Occipital lobe (tissue), 2 donors: ENCODE results near the gene TCF4. TPM values are rescaled to one million over a fixed set of nuclear protein-coding genes. Genes with fewer than 3 reads are reported as not detected.

Source experiments
- DNase-seq: peaks from one replicate; lab custom pipeline; 2025; lab: John Stamatoyannopoulos, UW
- total RNA-seq: library from RNA; depleted of rRNA; stranded (reverse); fragments of >200 nt; gene quantifications from one replicate; pipeline ENCODE4 v1.2.3, GENCODE V29; 2014

Gene TCF4
- total RNA-seq, 1 donor from 2014 or later, result 1,429 TPM

DNA sequence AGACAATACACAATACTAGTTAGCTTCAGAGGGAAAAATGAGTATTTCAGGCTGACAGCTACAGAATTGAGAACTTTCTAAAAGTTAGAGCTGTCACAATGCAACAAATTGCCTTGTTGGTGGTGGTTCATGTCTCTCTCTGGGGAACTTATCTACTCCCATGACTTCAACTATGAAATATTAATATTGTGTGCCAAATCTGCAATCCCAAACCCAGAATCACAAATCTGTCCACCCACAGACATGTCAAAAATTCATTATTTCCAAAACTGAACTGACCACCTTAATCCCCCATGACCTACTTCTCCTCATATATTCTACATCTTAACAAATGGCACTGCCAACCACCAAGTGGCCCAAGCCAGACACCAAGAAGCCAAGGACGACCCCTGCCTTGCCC lies 143.5 kb downstream of the TCF4 start:
- DNase-seq, result no peak

DNA sequence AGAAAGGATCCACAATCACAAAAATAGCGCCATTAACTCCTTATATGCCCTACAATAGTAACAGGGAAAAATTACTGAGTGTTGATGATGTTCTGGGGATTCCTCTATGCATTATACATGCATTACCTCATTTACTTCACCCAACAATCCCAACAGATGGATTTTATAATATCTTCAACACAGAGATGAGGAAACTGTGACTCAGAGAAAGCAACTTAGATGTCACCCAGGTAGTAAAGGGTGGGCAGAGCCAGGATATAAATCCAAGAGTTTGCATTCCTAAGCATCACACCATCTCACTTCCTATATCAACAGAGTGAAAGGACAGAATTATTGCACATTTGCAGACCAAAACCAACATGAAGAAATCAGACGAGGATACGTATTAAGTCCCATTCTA lies 144.2 kb downstream of the TCF4 start:
- DNase-seq, result no peak

DNA sequence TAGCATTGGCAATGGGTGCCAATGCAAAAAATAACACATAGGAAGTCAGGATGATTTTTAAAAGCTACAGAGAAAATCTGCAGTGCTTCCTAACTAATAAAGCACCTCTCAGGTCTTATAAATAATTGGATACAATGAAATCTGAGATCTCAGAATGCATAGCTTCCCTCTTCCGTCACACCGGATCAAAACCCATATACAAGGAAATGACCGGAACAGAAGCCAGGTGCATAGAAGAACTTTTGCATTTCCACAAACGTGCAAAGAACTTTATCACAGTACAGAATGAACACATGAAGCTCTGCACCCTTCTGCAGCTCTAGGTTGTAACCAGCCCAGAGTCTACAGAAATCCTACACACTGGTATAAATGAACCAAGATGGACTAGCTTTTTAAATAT lies 145.4 kb downstream of the TCF4 start:
- DNase-seq, result no peak

DNA sequence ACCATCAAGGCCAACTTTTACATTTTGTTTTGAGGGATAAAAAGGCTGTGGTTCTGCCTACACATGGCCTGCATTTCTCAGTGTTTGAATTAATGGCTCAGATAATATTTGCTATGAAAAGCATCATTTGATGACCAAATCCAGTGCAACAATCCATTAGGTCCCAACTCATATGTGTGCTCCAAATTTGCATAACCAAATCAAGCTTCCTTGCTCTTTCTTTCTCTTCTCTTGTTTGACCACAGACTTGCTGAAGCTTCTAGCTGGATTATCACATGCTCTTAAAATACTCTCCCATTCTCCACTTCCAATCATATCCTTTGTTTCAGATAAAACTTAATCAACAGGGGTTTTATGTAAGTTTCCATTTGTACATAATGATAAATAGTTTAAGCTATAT lies 147.0 kb downstream of the TCF4 start:
- no peak for DNase-seq

DNA sequence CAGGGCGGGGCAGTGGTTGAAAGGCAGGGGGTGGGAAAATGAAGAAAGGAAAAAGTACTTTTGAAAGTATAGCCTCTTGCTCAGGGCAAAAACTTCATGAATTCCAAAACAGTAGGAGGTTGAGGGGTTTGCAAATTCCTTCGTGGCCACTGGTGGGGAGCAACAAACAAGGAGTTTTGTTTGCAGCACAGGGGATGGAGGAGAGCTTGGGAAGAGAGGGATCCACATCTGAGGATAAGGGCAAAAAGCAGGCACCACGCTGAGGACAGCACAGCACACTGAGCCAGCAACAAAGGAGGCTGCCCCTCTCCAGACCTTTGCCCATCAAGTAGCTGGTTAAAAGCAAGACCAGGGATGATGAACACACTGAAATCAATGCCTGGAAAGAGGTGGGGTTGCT lies 148.9 kb downstream of the TCF4 start:
- DNase-seq, result no peak

DNA sequence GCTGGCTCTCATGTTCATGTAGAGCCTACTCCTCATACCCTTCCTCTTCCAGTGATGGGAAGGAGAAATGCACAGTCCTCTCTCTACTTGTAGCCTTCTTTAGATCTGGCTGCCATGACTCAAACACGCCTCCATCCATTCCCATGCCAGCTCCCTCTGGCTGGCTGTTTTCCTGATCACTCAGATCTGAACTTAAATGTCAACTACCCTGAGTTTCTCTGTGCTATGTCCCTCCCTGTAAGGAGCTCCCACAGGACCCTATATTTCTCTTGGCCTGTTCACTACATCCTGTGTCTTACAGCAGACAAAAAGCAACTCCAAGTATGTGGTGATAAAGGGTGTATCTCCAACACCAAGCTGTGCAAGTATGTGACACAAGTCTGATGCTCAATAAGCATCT lies 152.4 kb downstream of the TCF4 start:
- DNase-seq, result no peak

DNA sequence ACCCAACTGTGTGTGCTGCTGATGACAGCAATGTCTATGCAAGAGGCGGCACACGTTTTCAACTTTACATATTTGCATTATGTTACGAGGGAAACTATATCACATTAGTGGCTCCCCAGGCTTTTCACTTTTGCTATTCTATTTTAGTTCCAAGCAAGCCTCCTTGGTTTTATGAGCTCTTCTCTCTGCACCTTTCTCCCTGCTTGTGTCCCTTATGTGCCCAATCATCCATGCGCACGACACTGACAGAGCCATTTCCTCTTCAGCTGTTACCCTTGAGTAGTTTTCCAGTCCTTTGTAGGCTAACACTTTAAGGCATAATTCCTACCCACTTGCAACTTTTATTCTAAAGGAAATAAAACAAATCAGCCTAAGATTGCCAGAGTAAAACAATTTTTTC lies 154.3 kb downstream of the TCF4 start:
- DNase-seq, result no peak

DNA sequence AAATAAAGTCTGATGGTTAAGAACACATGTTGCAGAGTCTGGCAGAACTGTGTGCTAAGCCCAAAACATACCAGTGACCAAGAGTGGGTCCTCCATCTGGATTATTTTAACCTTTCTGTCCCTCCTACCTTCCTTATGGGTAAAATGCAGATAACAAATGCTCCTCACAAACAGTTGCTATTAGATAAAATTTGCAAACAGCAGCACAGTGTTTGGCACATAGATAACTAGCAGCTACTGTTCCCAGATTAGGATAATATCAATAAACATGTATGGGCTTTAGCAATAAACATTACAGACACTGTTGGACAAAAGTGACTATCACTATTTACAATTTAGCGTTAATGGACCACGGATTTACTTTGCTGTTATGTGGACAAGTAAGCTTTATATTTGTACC lies 154.9 kb downstream of the TCF4 start:
- no peak for DNase-seq

DNA sequence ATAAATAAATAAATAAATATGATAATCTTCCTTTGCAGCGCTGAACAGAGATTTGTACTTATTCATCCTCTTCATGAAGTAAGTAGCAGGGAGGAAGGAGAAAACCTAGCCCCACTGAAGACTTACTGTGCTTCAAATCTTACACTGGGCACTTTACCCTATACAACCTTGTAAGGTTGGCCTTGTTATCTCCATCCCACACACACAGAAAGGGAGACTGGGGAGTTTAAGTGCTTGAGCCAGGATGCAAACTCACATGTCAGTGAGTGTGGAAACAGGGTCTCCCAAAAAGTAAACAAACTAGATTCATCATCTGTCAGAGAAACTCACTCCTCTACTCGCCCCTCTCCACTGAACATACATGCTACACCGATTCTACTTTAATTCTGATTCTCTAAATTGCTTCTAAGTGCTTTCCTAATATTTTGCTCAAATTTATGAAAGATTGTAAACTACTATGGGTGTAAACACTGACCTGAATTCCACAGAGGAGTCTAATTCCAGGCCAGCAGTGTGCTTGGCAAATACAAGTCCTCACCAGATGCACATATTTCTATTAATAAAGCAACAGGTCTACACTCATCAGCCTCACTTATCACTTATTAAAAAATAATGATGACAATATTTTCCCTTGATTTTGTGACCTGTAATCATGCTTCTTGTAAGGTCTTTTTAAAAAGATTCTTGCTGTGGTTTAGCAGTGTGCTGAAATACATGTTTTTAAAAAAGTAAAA lies 155.5 kb downstream of the TCF4 start:
- no peak for DNase-seq

DNA sequence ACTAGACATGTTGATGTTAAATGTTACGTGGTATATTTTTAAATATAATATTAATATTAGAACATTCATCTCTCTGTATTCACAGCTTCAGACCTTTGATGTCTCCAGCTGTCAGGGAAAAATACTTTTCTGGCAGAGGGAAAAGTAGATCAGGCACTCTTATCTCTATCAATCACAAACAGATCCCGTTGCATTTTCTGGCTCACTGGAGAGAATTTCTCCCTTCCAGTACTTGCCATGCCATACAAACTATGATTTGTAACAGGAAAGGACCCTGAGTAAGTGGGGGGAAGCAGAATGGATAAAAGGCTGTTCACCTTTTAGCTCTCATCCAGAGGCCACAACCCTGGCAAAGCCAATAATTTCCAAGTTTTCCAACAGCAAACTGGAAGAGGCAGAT lies 158.0 kb downstream of the TCF4 start:
- DNase-seq, result no peak

DNA sequence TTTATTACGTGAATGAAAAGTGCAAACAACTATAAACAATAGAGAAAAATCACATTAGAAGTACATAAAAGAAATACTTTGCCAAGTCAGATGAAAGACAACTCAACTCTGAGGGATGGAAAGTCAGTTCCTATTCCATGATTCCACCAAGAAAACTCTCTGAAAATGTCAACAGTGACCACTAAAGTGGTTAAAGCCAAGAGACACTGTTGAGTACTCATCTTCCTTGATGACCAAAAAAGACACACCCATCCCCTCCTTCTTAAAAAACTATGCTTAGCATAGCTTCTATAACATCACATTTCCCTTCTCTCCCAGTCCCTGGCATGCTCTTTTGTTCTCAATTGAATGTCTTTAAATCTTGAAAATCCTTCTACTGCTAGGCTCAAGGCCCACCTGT lies 160.0 kb downstream of the TCF4 start:
- no peak for DNase-seq

DNA sequence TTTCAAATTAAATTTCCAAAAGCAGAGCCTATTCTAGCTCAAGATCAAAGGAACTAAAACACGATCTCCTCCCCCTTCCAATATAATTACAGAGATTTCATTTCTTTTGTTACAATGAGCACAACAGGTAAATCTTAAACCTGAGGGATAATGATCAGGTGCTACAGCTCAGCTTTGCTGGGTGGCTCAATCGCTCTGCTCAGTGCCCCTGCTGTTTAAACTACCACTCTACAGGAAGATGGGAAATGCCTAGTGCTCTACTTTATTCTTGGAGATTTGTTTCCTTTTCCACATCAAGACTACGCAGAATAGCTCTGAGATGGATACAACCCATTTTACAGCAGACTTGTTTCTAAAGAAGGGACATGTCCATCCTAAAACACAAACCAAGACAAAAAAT lies 162.3 kb downstream of the TCF4 start:
- no peak for DNase-seq

DNA sequence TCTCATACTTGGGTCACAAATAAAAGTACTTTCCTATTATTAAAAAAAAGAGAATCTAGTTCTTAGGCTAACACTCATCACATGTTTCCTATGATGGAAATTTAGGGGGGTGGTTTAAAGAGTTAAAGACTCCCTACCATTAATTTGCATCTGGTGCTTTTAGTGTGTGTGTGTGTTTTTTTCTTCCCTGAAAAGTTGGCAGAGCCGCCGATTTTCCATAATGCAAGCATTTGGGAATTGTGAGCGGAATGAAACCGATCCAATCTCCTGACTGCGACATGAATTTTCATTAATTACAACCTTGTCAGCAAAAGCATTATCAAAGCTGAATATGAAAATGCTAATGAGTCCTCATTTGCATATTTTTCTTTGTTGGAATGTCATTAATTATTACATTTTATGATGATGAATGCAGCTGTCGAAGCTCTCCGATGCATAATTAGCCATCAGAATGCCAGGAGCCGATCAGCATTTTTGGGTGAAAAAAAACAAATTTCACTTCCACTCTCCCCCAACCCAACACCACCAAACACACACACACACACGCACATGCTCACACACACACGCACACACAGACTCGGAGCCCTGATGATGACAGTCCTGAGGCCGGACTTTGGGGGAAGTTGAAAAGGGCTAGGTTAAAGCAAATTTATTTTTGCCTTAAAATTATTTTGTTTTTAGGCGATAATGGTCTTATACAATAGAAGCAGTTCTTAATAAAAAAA lies 165.4 kb downstream of the TCF4 start:
- no peak for DNase-seq

DNA sequence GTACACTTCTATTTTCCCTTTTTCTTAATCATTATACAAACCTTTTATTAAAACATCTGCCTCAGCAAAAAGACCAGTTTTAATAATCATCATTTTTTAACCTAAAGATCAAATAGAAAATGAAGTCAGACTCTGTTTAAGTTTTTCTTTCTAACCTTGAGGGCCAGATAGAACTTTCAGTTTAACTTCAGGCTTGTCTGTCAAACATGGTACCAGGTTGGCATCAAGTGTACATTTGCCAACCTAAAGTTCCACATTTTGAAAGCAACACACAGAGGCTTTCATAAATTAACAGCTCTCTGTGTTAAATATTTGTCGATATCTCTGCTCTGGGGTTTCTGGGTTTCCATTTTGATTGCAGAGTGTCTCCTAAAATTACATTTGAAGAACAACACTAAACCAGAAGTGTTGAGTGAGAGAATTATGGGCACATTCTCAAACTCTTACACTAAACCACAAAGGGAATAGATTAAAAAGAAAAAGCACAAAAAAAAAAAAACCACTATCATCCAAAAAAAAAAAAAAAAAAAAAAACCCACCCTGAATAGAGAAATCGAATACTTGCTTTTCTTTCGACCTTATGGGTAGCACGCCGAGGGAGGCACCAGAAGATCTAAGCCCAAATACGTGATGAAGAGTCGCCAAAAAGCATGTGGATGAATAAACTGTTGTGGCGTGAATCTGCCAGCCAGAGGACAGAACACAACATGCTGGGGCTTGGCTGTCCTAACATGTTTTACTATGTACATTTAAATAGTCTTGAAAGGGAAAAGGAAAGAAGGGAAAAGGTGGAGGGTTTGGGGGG lies 166.2 kb downstream of the TCF4 start:
- DNase-seq, result no peak

DNA sequence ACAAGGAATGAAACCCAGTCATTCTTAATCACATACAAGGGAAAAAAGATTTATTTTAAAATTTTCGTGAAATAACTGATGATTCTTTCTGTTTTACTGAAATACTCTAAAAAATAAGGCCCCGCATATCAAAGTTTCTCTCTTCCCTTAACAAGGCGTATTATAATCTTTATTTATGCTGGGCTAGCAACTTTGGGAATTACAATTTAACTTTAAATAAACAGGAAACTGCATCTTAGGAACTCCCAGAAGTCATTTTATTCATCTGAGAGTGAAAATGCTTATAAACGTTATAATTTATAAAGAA lies 166.7 kb downstream of the TCF4 start:
- no peak for DNase-seq

DNA sequence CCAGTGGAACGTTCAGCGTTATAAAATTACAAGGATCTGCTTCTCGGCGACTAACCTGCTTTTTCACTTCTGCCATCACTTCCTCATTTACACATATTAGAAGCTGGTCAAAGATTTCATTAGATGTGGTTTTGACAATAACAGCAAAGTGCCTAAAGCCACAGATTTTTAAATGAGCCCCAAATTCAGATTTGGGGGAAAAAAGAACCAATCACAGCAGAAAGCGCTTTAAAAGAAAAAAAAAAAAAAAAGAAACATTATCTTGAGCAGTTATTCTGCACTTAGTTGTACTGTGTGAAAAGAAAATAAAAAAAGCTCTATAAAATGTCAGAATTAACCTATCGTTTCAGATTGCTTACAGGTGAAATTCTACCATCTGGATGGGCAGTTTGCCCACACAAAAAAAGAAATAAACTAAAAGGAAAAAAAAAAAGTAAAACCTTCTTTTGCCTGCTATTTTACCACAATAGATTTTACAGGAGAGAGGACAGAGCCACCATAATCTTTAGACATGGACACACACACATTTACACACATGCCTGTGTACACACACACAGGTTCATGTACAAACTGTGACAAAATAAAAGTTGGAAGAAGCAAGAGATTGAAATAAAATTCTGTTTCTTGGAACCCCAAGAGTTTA lies 167.2 kb downstream of the TCF4 start:
- no peak for DNase-seq

DNA sequence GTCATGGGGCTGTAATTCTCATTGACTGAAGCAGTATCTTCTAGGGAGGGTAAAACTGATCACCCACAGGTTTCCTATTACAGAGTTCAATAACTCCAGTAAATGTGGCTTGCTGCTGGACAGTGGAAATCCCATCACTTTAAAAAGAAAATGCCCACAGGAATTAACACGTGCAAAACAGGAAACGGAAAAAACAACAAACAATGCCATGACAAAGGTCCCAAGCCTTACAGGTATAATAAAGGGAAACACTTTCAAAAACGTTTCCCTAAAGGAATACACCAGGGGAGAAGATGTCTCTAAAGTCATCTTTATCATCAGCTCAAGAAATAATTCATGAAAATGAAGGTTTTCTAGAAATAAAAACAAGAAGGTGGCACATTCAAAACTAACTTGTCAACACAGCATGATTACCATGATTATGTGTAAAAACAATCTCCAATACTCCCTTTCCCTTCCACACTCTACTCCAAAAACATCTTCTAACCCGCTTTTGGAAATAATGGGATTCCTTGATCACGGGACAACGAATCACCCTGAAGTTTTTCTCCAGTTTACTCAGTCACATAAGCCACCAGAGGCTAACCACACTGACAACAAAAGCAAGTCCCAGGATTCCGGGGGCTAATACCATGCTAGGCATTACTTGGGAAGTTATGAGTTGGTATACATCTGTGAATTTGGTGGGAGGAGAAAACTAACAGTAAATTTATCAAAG lies 167.9 kb downstream of the TCF4 start:
- DNase-seq, result no peak

DNA sequence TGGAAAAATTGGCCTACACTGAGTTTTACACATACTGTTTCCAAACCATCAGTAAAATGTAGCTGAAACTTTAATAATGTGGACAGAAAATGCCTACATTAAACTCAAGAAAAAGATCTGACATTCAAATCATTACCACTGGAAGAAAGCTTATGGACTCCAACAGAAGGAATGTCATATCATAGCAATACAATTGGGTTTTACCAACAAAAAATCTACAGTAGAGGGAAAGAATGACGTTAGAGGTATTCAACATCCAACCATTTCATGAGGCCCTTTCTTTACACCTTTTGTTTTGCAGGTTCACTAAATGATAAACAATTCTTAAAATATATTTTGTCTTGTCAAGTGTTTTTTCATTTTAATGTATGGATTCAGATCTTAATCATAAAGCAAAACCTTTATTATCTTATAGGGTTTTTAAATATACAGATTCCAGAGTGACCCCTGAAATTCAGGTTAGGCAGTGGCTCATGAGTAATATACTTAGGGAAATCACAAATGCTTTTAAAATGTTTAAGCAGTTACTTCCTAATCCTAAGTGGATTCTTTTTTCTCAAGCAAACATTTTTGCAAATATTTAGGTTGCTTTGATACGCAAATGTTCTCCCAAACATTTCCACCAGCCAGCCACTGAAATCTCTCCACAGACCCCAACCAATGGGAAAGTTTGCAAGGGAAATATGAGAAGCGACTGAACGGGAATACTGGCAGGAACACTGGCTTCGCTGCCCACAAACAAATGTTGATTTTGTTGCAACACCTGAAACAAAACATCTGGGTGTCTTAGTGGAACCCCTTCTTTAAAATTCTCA lies 168.7 kb downstream of the TCF4 start:
- DNase-seq, result no peak

DNA sequence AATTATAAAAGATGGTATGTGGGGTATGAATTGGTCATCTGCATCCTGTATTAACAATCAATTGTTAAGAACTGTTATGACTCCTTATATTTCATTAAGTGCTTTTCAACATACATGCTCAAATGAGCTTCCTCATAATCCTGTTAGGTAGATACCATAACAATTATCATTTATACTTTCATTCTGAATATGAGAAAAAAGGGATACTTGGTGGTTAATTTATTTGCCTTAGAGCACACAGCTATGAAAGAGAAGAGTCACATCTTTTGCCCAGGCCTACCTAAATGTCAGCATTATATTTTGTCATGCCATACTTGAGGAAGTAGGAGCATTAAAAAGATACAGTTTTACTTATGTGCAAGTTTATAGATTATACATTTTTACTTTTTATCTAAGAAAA lies 169.6 kb downstream of the TCF4 start:
- DNase-seq, result no peak

DNA sequence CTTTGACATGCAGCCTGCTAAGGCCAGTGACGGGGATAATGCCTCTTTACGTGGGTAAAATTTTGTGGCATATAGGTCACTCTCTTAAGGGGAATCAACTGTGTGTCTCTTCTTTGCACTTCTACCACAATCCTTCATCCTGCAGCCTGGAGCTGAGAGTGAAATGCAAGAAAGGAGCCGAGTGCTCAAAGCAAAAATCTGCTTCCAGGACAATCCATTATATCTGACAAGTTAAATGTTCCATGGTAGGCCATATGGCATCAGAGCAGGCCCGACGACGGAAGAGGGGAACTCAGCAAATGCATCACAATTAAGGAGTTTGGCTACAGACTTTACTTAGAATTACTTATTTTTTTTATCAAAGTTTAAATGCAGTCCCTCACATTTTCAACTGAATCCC lies 171.2 kb downstream of the TCF4 start:
- DNase-seq, result no peak
